KBM-7 (cell line): ENCODE results near the gene POLR2J3.
"Not testable (repeated sequence)": the region's sequence is repeated elsewhere in the genome, so short reads cannot be mapped to it uniquely, and the experiment has no call there.

ENCODE experiments used
- DNase-seq: peaks from one replicate; pipeline ENCODE4 v3.0.0-alpha.2; 2015
- in situ Hi-C: fragments of 300-500 bp; cut with MboI; formaldehyde crosslinking; loops from 2 replicates; pipeline ENCODE4 v1.14.3; 2020; ENCODE audit warnings: low sequenced_read_pairs, low pct_unique_long_range_greater_than_20kb, mixed read lengths

Gene POLR2J3

DNA sequence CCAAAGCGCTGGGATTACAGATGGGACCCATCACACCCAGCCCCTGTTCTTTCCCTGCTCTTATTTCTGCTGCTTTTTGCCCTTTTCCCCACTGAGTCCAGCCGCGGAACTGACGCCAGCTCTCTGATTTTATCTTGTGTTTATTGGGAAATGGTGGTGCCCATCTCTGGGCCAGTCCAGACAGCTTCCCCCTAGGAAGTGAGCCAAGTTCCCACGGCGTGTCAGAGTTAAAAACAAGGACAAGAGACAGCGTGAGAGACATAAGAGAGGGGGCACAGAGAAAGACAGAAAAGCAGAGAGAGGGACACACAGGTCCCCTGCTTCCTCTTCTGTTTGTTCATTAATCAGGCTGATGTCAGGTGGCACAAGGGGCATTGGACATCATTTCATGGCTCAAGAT, 40.8 kb downstream of the POLR2J3 start:
- in situ Hi-C loops, DNase-seq: not testable (repeated sequence)

DNA sequence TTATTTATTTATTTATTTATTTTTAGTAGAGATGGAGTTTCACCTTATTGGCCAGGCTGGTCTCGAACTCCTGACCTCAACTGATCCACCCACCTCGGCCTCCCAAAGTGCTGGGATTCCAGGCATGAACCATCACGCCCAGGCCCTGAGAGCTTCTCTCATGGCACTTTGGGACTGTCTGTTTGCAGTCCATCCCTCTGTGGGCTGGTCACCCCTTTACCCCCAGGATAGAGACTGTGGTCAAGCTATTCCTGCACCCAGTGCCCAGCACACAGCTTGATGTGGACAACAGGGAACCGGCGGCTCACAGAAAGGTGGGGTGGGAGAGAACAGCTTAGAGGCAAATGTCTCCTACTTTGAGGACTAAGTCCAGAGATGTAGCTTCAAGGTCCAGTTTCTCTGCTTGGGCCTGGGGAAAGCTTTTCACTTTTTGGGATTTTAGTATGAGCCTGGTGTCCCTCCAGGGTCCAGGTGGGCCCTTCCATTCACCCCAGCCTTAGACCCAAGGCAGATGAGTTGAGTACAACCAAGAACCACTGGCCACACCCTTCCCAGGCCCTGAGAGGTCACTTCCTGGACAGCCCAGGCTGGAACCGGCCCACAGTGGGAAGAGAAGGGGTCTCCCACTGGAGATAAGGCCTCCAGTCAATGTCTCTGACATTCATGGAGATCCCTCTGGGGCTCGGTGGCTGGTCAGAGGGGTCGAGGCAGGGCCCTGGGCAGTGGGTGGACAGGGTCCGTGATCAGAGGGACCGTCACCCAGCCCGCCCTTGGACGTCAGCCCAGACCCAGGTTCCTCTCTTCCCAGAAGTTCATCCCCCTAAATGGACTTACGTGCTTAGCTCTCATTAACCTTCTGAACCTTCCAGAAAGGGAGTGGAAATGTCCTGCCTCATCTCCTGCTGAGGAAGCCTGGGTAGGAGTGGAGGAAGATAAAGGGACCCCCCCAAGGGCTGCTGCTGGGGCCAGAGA, 44.3 kb downstream of the POLR2J3 start:
- DNase-seq, in situ Hi-C loops: not testable (repeated sequence)

DNA sequence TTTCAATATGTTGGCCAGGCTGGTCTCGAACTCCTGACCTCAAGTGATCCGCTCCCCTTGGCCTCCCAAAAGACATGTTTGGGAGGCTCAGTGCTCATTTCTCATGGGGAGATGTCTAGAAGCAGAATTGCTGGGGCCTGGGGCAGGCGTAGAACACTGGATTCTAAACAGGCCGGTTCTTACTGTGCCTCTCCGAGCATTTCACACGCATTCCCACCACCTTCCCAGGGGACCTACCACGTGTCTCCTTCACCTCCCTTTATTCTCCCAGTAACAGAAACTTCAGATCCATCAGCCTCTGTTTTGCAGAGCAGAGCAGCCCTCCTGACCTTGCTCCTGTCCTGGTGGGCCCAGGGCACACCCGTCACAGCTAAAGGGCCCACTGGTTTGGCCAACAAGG, 45.2 kb downstream of the POLR2J3 start:
- in situ Hi-C loops, DNase-seq: not testable (repeated sequence)

DNA sequence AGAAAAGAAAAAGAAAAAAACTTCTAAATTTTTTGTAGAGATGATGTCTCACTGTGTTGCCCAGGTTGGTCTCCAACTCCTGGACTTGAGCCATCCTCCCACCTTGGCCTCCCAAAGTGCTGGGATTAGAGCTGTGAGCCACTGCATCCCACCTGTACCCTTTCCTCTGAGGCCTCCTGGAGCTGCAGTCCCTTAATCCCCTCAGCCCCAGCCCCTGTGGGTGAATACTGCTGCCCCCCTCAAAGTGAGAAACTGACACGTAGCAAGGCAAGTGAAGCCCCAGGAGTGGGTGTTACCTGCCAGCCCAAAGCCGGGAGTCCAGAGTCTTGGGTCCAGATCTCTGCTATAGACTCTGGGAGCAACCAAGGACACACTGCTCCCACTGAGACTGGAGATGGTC, 47.6 kb downstream of the POLR2J3 start:
- in situ Hi-C loops, DNase-seq: not testable (repeated sequence)

DNA sequence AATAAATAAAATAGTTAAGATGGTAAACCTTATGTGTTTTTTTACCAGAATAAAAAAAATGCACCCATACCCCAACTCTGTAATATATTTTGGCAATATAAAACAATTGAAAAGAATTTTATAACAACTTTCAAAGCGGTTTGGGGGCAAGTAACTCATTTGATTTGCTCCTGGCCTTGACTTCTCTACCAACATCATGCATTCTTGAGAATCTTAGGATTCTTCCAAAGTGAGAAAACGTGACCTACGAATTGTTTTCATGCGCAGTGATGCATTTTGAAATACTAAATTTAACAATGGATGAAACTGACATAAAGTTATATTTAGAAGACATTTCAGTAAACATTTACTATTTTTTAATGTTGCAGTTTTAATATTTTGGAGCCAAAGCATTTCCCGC, 51.6 kb downstream of the POLR2J3 start:
- DNase-seq, in situ Hi-C loops: not testable (repeated sequence)

DNA sequence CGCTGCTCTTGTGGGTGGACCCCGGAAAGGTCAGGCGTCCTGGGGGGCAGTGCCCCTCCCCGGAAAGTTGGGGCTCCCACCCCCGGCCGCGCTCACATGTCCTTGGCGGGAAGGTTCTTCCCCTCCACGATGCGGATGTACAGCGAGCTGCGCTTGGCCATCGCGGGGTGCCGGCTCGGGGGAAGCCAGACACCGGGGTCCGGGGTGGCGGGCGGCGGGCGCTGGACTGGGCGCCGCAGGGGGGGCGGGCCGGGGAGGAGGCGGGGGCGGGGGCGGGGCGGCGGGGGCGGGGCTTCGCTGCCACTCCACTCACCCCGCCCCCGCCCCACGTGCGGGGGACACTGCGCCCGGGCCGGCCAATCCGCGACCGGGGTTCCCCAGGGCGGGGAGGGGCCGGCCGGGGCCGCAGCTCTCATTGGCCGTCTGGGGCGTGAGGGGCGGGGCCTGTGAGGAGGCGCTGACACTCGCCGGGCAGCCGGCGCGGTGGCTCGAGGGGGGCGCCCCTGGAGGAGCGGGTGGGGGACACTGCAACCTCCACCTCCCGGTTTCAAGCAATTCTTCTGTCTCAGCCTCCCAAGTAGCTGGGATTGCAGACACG, 54.7 kb downstream of the POLR2J3 start, which contains the start of gene RASA4B:
RASA4B (minus strand) TSS at position 228 of the 598 bp plus-strand sequence; CDS start at position 161, 67 bp downstream.
- in situ Hi-C loops, DNase-seq: not testable (repeated sequence)
